ENCODE results near the gene ATG16L1. TPM values are rescaled to one million over a fixed set of nuclear protein-coding genes. Genes with fewer than 3 reads are reported as not detected.

ATG16L1 gene
- total RNA-seq, 4 donors from 2014 or later: 46.4 to 125 (median 58.4) TPM

DNA sequence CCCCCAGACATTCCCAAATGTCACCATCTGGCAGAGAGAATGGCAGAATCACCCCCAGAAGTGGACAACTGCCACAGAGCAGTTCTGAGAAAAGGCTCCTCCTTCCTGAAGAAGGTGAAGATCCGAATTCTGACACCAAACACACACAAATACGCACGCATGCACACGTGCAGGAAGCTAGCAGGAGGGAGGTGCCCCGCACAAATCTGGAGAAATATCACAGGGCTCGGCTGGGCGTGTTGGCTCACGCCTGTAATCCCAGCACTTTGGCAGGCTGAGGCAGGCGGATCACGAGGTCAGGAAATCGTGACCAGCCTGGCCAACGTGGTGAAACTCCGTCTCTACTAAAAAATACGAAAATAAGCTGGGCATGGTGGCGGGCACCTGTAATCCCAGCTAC lies 38.5 kb upstream of the ATG16L1 start:
- H3K4me1 ChIP-seq: peaks cover 0 to 19% (median 0%) of the 10 kb centered on the region in 4 donors
- TF ChIP-seq, protein P1, sequence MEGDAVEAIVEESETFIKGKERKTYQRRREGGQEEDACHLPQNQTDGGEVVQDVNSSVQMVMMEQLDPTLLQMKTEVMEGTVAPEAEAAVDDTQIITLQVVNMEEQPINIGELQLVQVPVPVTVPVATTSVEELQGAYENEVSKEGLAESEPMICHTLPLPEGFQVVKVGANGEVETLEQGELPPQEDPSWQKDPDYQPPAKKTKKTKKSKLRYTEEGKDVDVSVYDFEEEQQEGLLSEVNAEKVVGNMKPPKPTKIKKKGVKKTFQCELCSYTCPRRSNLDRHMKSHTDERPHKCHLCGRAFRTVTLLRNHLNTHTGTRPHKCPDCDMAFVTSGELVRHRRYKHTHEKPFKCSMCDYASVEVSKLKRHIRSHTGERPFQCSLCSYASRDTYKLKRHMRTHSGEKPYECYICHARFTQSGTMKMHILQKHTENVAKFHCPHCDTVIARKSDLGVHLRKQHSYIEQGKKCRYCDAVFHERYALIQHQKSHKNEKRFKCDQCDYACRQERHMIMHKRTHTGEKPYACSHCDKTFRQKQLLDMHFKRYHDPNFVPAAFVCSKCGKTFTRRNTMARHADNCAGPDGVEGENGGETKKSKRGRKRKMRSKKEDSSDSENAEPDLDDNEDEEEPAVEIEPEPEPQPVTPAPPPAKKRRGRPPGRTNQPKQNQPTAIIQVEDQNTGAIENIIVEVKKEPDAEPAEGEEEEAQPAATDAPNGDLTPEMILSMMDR (IDR thresholded peaks at IDR 0.05): no peak
- no peak for TF ChIP-seq POLR2A (IDR thresholded peaks at IDR 0.05)
- no peak overlapping the region for H3K4me3 ChIP-seq

DNA sequence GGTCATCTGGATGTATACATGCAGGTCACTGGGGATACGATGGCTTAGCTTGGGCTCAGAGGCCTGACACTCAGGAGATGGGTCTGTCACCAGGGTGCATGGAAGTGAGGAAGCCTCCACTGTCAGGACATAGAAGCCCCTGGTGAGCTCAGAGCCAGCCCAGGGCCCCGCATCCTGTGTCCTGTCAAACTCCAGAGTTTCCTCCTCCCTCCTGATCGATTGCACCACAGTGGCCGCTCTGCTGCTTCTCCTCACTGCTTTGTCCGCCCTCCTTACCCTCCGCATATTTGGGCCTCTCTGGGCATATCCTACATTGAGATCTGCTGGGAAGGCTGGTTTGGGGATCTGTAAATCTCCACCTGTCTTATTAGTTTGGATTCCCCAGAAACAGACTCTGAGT lies 37.5 kb upstream of the ATG16L1 start:
- TF ChIP-seq POLR2A (IDR thresholded peaks at IDR 0.05): no peak
- TF ChIP-seq, protein P1 (IDR thresholded peaks at IDR 0.05): no peak
- H3K27ac ChIP-seq: no peak overlapping the region
- no peaks in the 10 kb centered on the region for H3K27me3 ChIP-seq
- H3K36me3 ChIP-seq: no peaks in the 10 kb centered on the region
- no peaks in the 10 kb centered on the region for H3K9me3 ChIP-seq
- H3K4me1 ChIP-seq: peaks cover 0 to 14% (median 0%) of the 10 kb centered on the region in 4 donors
- no peak overlapping the region for H3K4me3 ChIP-seq
- no peak for DNase-seq

More for the DNA sequence above, 38.5 kb upstream of the ATG16L1 start:
- no peaks in the 10 kb centered on the region for H3K36me3 ChIP-seq
- H3K27me3 ChIP-seq: no peaks in the 10 kb centered on the region
- no peak for DNase-seq
- no peak overlapping the region for H3K27ac ChIP-seq
- H3K9me3 ChIP-seq: no peaks in the 10 kb centered on the region

DNA sequence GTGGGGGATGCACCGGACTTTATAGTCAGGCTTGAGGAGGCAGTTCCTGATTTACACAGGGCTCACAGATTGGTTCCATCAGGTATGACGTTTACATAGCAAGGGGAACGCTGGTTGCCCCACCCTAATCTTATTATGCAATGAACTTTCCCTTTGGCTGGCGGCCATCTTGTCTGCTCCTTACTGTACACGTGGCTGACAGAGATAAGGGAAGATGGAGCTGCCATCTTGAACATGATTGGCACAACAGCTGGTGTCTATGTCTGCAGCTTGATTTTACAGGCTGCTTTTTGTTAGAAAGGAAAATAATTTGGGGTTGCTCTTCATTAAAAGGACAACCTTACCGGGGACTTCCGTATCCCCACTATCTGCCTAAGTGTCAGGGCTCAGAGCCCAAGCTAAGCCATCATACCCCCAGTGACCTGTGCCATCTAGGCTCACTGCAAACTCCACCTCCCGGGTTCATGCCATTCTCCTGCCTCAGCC lies 33.5 kb upstream of the ATG16L1 start:
- Histone ChIP-seq H3K4me1 (no peaks in the 10 kb centered on the region), H3K27ac (no peak overlapping the region), H3K9me3 (no peaks in the 10 kb centered on the region), H3K36me3 (no peaks in the 10 kb centered on the region), H3K4me3 (no peak overlapping the region), H3K27me3 (no peaks in the 10 kb centered on the region)
- TF ChIP-seq, protein P1 (IDR thresholded peaks at IDR 0.05): no peak
- no peak for DNase-seq

GRCh38 chr2:233218836-233219235 lies 32.6 kb upstream of the ATG16L1 start:
- Histone ChIP-seq H3K4me1 (no peaks in the 10 kb centered on the region), H3K4me3 (no peak overlapping the region), H3K27me3 (no peaks in the 10 kb centered on the region), H3K27ac (no peak overlapping the region), H3K9me3 (no peaks in the 10 kb centered on the region), H3K36me3 (no peaks in the 10 kb centered on the region)
- TF ChIP-seq, protein P1 (IDR thresholded peaks at IDR 0.05): no peak
- TF ChIP-seq POLR2A (IDR thresholded peaks at IDR 0.05): no peak
- DNase-seq: no peak

- H3K27ac ChIP-seq: no peak overlapping the region
- TF ChIP-seq POLR2A (IDR thresholded peaks at IDR 0.05): no peak
- TF ChIP-seq, protein P1 (IDR thresholded peaks at IDR 0.05): no peak
- no peaks in the 10 kb centered on the region for H3K9me3 ChIP-seq
- no peaks in the 10 kb centered on the region for H3K27me3 ChIP-seq
- DNase-seq: no peak
- no peaks in the 10 kb centered on the region for H3K36me3 ChIP-seq
- no peaks in the 10 kb centered on the region for H3K4me1 ChIP-seq
- no peak overlapping the region for H3K4me3 ChIP-seq
Observed at GRCh38 chr2:233219848-233220247, 31.6 kb upstream of the ATG16L1 start.
